GM21528 (cell line): ENCODE results near the gene ANP32D.
"Not testable (repeated sequence)": the region's sequence is repeated elsewhere in the genome, so short reads cannot be mapped to it uniquely, and the experiment has no call there.

Experiments used
- ATAC-seq: cut with Tn5 transposase; IDR thresholded peaks from one replicate; pipeline ENCODE4 v1.9.1; 2021; ENCODE audit warnings: mild to moderate bottlenecking, moderate library complexity; ENCODE audit not compliant: unreplicated experiment, low FRiP score

The ANP32D gene

DNA sequence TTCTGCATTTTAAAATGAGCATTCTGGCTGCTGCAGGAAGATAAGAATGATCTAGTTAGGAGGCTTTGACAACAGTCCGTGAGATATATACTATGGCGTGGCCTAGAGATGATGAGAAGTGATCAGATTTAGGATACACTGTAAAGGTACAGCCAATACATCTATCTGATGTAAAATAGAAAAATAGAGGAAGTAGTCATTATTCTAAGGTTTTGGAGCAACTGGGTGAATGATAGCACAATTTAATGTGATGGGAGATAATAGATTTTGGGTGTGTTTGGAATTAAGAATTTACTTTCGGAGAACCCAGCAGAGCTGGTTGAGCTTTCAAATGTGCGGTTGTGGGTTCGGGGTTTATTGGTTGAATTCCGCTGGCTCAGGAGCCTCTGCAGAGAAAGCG is at the start of gene ANP32D:
Gene ANP32D, plus strand, starts transcription at position 301 of the 400 bp plus-strand sequence. CDS start 106 bp downstream, outside the sequence.
- ATAC-seq = no peak

- no peak for ATAC-seq
These were observed 49.2 kb upstream of the ANP32D start for GRCh38 chr12:48423171-48423570.

DNA sequence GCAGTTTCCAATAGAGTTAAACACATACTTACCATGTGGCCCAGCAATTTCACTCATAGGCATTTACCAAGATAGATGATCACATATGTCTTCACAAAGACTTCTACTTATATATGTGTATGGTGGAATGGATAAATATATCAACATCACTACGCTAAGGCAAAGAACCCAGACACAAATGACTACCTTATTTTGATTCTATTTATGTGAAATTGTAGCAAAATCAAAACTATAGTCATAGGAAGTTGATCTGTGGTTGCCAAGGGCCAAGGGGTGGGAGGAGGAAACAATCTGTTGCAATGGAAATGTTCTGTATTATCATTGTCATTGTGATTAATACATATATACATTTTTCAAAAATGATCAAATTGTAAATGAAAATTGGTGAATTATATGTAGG is 47.7 kb upstream of the ANP32D start:
- no peak for ATAC-seq

GRCh38 chr12:48434016-48434415 is 38.3 kb upstream of the ANP32D start:
- not testable (repeated sequence) for ATAC-seq

GRCh38 chr12:48441069-48441468 is 31.3 kb upstream of the ANP32D start:
- ATAC-seq = no peak

GRCh38 chr12:48442179-48442847 is 30.0 kb upstream of the ANP32D start:
- ATAC-seq = no peak

DNA sequence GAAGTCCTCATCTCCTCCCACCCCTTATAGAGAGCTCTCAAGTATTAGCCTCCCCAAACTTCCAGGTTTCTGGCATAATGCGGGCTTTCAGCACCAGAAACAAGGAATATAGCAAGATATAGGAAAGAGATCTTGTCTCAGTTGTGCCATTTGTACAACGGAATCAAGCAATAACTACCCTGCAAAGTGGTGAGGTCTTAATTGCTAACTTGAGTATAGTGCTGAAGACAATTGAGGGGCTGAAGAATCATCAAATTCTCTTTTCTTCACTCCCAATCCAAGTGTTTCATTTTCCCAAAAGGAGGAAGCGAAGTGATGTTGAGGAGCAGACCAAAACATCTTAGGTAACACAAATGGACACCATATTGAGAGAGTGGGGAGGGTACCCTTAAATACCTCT is 26.8 kb upstream of the ANP32D start:
- ATAC-seq = no peak

- no peak for ATAC-seq
These were observed 26.1 kb upstream of the ANP32D start for GRCh38 chr12:48446161-48446776.

GRCh38 chr12:48447755-48448154 is 24.6 kb upstream of the ANP32D start:
- no peak for ATAC-seq

- no peak for ATAC-seq
These were observed 21.0 kb upstream of the ANP32D start for GRCh38 chr12:48451372-48451771.

DNA sequence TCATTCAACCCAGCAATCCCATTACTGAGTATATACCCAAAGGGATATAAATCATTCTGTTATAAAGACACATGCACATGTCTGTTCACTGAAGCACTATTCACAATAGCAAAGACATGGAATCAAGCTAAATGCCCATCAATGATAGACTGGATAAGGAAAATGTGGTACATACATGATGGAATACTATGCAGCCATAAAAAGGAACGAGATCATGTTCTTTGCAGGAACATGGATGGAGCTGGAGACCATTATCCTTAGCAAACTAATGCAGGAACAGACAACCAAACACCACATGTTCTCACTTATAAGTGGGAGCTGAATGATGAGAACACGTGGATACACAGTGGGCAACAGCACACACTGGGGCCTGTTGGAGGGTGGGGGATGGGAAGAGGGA is 19.4 kb upstream of the ANP32D start:
- not testable (repeated sequence) for ATAC-seq

GRCh38 chr12:48454667-48455066 is 17.7 kb upstream of the ANP32D start:
- ATAC-seq = no peak

- no peak for ATAC-seq
These were observed 17.2 kb upstream of the ANP32D start for GRCh38 chr12:48455116-48455515.

DNA sequence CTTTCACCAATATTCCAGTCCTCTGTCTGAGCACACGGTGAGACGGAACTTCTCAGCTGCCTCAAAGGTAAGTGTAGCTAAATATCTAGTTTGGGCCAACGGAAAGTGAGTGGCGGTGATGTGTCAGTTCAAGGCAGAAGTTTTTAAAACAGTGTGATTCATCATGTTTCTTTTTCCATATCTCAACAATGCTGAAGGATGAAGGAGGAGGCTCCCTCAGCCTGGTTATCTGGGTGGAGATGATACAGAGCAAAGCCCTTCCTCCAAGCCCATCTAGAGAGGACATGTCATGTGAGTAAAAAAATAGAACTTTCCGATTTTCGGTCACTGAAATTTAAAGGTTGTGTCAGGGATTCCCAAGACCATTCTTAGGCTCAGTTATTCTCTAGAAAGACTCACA is 13.1 kb upstream of the ANP32D start:
- no peak for ATAC-seq

DNA sequence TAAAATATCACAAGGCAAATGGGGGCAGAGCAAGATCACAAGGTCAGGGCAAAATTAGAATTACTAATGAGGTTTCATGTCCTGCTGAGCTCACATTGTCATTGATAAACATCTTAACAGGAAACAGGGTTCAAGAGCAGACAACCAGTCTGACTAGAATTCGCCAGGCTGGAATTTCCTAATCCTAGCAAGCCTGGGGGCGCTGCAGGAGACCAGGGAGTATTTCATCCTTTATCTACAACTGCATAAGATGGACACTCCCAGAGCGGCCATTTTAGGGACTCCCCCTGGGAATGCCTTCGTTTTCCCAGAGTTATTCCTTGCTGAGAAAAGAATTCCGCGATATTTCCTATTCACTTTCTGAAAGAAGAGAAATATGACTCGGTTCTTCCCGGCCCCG is 3.3 kb upstream of the ANP32D start:
- ATAC-seq = not testable (repeated sequence)

DNA sequence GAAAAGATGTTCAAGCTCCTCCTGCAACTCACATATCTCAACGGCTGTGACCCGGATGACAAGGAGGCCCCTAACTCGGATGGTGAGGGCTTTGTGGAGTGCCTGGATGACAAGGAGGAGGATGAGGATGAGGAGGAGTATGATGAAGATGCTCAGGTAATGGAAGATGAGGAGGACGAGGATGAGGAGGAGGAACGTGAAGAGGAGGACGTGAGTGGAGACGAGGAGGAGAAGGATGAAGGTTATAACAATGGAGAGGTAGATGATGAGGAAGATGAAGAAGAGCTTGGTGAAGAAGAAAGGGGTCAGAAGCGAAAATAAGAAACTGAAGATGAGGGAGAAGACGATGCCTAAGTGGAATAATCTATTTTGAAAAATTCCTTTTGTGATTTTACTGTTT is 702 bp downstream of the ANP32D start:
- ATAC-seq = no peak

- not testable (repeated sequence) for ATAC-seq
These were observed 2.1 kb downstream of the ANP32D start for GRCh38 chr12:48474497-48474896.

- ATAC-seq = no peak
These were observed 9.8 kb downstream of the ANP32D start, which contains the start of gene C12orf54 for GRCh38 chr12:48482198-48482597. C12orf54 (plus strand) TSS chr12:48482498; CDS start chr12:48483297, 799 bp downstream.

DNA sequence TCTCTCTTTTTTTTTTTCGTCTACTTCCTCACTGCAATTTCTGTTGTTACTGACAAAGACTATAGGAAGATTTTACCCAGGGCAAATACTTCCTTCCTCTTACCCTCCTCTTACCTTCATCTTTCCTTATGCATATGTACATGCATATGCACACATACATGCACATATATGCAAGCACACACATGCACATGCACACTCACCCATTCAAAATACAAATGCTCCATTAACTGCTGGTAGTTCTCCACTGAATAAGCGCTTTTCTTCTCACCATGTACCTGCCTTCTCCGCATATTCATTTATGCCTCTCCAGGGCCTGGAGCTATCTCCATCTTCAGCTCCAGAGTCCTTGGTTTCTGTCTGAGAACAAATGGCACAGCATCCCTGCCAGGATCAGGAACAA is 10.6 kb downstream of the ANP32D start:
- no peak for ATAC-seq

- no peak for ATAC-seq
These were observed 13.9 kb downstream of the ANP32D start for GRCh38 chr12:48486261-48486660.

DNA sequence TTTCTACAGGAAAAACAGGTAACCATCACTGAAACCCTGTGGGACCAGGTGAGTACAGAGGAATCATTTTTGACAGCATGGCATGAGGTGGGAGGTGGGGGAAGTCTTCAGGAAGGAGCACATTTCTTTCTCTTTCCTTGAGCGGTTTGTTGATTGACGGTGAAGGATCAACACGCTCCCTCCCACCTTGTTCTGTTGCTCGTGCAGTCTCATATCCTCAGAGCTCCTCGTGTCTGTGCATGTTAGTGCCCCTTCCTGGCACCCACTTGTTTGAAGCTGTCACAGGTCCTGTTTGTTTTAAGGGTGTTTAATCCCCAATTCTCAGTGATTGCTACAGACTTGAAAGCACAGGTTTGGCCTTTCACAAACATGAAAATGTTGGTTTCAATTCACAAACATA is 14.3 kb downstream of the ANP32D start:
- ATAC-seq = no peak

GRCh38 chr12:48489012-48489411 is 16.7 kb downstream of the ANP32D start:
- peak; percentile 80 for ATAC-seq
